Natural killer cell (primary cell): ENCODE results near the gene GRXCR1. TPM values are rescaled to one million over a fixed set of nuclear protein-coding genes. Genes with fewer than 3 reads are reported as not detected.

Experiments used
- ATAC-seq, 3 donors: fragments of 150-1000 bp in 2 of 3; fragments of 200-7000 bp in 1 of 3; cut with Tn5 transposase; 1 replicate in 1 of 3; 2 replicates in 2 of 3; pipeline ENCODE4 v1.10.0; 2021; ENCODE audit warnings: mild to moderate bottlenecking in 2 of 3, moderate library complexity in 2 of 3
- DNase-seq, 2 donors: peaks; one replicate each; pipeline versions ENCODE4 v3.0.0 to v3.0.0-alpha.2; 2013 to 2021; ENCODE audit warnings: mixed read lengths in 1 of 2
- H3K27ac ChIP-seq: one replicate; pipeline ENCODE4 v1.5.1; 2013; ENCODE audit warnings: mild to moderate bottlenecking, low read length
- H3K27me3 ChIP-seq: one replicate; pipeline ENCODE4 v1.6.1; 2013; ENCODE audit warnings: low read length; ENCODE audit not compliant: control insufficient read depth, insufficient read depth
- H3K36me3 ChIP-seq: one replicate; pipeline ENCODE4 v1.6.1; 2013; ENCODE audit warnings: low read length; ENCODE audit not compliant: control insufficient read depth, insufficient read depth
- H3K4me1 ChIP-seq: one replicate; pipeline ENCODE4 v1.6.1; 2013; ENCODE audit warnings: low read length; ENCODE audit not compliant: control insufficient read depth, insufficient read depth
- H3K4me3 ChIP-seq: one replicate; pipeline ENCODE4 v1.5.1; 2013; ENCODE audit warnings: low read length
- H3K9me3 ChIP-seq: one replicate; pipeline ENCODE4 v1.6.1; 2013; ENCODE audit warnings: low read length; ENCODE audit not compliant: control insufficient read depth, insufficient read depth
- H3K27ac Mint-ChIP-seq, 2 donors: one replicate each; pipeline ENCODE4 v1.8.0; 2022; ENCODE audit warnings: mild to moderate bottlenecking in 2 of 2, mixed read lengths in 2 of 2, moderate library complexity in 1 of 2
- H3K27me3 Mint-ChIP-seq, 2 donors: one replicate each; pipeline ENCODE4 v1.8.0; 2022; ENCODE audit warnings: low read depth in 2 of 2, mixed read lengths in 2 of 2
- H3K36me3 Mint-ChIP-seq: one replicate; pipeline ENCODE4 v1.8.0; 2022; ENCODE audit warnings: mixed read lengths
- H3K4me1 Mint-ChIP-seq, 2 donors: one replicate each; pipeline ENCODE4 v1.8.0; 2022; ENCODE audit warnings: mixed read lengths in 2 of 2
- H3K4me3 Mint-ChIP-seq: one replicate; pipeline ENCODE4 v1.8.0; 2022; ENCODE audit warnings: mild to moderate bottlenecking, moderate library complexity, mixed read lengths
- H3K9me3 Mint-ChIP-seq, 2 donors: one replicate each; pipeline ENCODE4 v1.8.0; 2022; ENCODE audit warnings: mixed read lengths in 2 of 2
- CTCF ChIP-seq: fragments of 200-600 bp; IDR thresholded peaks from one replicate; pipeline ENCODE4 v1.8.0; 2022; ENCODE audit warnings: antibody characterized with exemption
- WGBS: methylation state at CpG from one replicate; pipeline ENCODE4 v1.1.7; 2013; ENCODE audit warnings: missing lambda C conversion rate; ENCODE audit not compliant: insufficient coverage; 5-methylcytosine and 5-hydroxymethylcytosine counted together
- intact Hi-C: fragments of 100-400 bp; cut with micrococcal nuclease; formaldehyde crosslinking; loops from one replicate; pipeline ENCODE4 v1.14.2; 2022
- total RNA-seq, 4 donors: library from RNA; stranded (reverse); fragments of 120-200 nt in 1 of 4; gene quantifications; one replicate each; pipeline versions ENCODE4 v1.2.3 to v1.2.4, GENCODE V29; 2013 to 2022

Gene GRXCR1
- not detected for total RNA-seq
- not detected for total RNA-seq (2013)

- Histone ChIP-seq H3K9me3 (no peaks in the 10 kb centered on the region), H3K4me3 (no peak within 1 kb of the TSS), H3K27ac (no peak within 1 kb of the TSS), H3K27me3 (no peaks in the 10 kb centered on the region), H3K4me1 (no peaks in the 10 kb centered on the region), H3K36me3 (no peaks in the 10 kb centered on the region)
- intact Hi-C loops: no loop called here
- Mint-ChIP-seq H3K4me1 (no peaks in the 10 kb centered on the region), H3K9me3 (peaks cover 0 to 3% of the 10 kb centered on the region in 2 donors), H3K4me3 (no peak within 1 kb of the TSS), H3K27me3 (peaks cover 9 to 11% of the 10 kb centered on the region in 2 donors), H3K27ac (no peak within 1 kb of the TSS), H3K36me3 (peaks cover 10% of the 10 kb centered on the region)
- 100% methylated on average over 1 of the region's 2 CpGs for WGBS
- no peak for DNase-seq
- TF ChIP-seq CTCF: no peak
- ATAC-seq: no peak
Observed at GRCh38 chr4:42892413-42892812, at the start of gene GRXCR1. GRXCR1 (plus strand) TSS chr4:42892713; CDS start chr4:42893267, 554 bp downstream.

- no peak overlapping the region for H3K4me3 ChIP-seq
- no peak for ATAC-seq
- Mint-ChIP-seq H3K36me3 (no peaks in the 10 kb centered on the region), H3K27ac (no peak overlapping the region), H3K4me3 (no peak overlapping the region), H3K9me3 (no peaks in the 10 kb centered on the region), H3K27me3 (peaks cover 7 to 8% of the 10 kb centered on the region in 2 donors), H3K4me1 (no peaks in the 10 kb centered on the region)
- peak in 1 of 2 donors; percentile 3 for DNase-seq
- 95% methylated on average over 2 of the region's 2 CpGs for WGBS
- no peak for TF ChIP-seq CTCF
- H3K9me3 ChIP-seq: no peaks in the 10 kb centered on the region
- H3K36me3 ChIP-seq: no peaks in the 10 kb centered on the region
- H3K4me1 ChIP-seq: no peaks in the 10 kb centered on the region
- intact Hi-C loops: no loop called here
- H3K27me3 ChIP-seq: no peaks in the 10 kb centered on the region
- H3K27ac ChIP-seq: no peak overlapping the region
Observed at GRCh38 chr4:42843694-42844093, 48.8 kb upstream of the GRXCR1 start.

GRCh38 chr4:42844422-42845070 lies 48.0 kb upstream of the GRXCR1 start:
- H3K27ac Mint-ChIP-seq: no peak overlapping the region
- no peaks in the 10 kb centered on the region for H3K27me3 ChIP-seq
- H3K27ac ChIP-seq: no peak overlapping the region
- no peak overlapping the region for H3K4me3 ChIP-seq
- no peaks in the 10 kb centered on the region for H3K4me1 ChIP-seq
- peaks cover 7 to 14% of the 10 kb centered on the region in 2 donors for H3K27me3 Mint-ChIP-seq
- WGBS: 89% methylated on average over 3 of the region's 3 CpGs
- no peaks in the 10 kb centered on the region for H3K36me3 ChIP-seq
- intact Hi-C loops: no loop called here
- no peaks in the 10 kb centered on the region for H3K9me3 Mint-ChIP-seq
- TF ChIP-seq CTCF: no peak
- H3K9me3 ChIP-seq: no peaks in the 10 kb centered on the region
- peaks cover under 1% of the 10 kb centered on the region for H3K36me3 Mint-ChIP-seq
- DNase-seq (no peak), ATAC-seq (no peak)
- H3K4me3 Mint-ChIP-seq: no peak overlapping the region
- H3K4me1 Mint-ChIP-seq: no peaks in the 10 kb centered on the region

GRCh38 chr4:42845586-42845985 lies 46.9 kb upstream of the GRXCR1 start:
- H3K4me1 Mint-ChIP-seq: no peaks in the 10 kb centered on the region
- 27% methylated on average over 1 of the region's 1 CpG for WGBS
- H3K9me3 ChIP-seq: no peaks in the 10 kb centered on the region
- no peaks in the 10 kb centered on the region for H3K27me3 ChIP-seq
- peaks cover 5 to 6% of the 10 kb centered on the region in 2 donors for H3K9me3 Mint-ChIP-seq
- H3K27ac ChIP-seq: no peak overlapping the region
- peaks cover 7 to 25% of the 10 kb centered on the region in 2 donors for H3K27me3 Mint-ChIP-seq
- TF ChIP-seq CTCF: no peak
- no peak for DNase-seq
- H3K36me3 Mint-ChIP-seq: peaks cover 10% of the 10 kb centered on the region
- no peak overlapping the region for H3K4me3 Mint-ChIP-seq
- no peaks in the 10 kb centered on the region for H3K4me1 ChIP-seq
- ATAC-seq: no peak
- no peak overlapping the region for H3K27ac Mint-ChIP-seq
- no peaks in the 10 kb centered on the region for H3K36me3 ChIP-seq
- no peak overlapping the region for H3K4me3 ChIP-seq
- intact Hi-C loops: no loop called here
